Coronary artery (tissue), 2 donors: Measurements from ENCODE around the gene GPR101.
"Not testable (repeated sequence)": the region's sequence is repeated elsewhere in the genome, so short reads cannot be mapped to it uniquely, and the experiment has no call there.

Experiments used
- DNase-seq: peaks from one replicate; pipeline ENCODE4 v3.0.0-alpha.2; 2017; ENCODE audit warnings: low spot score
- H3K27ac ChIP-seq, 2 donors: fragments of 200-600 bp; sonication (generic); one replicate each; pipeline ENCODE4 v1.5.1; 2016 to 2019
- H3K4me3 ChIP-seq: fragments of 200-600 bp; sonication (generic); 2 replicates; pipeline ENCODE4 v1.5.1; 2016; ENCODE audit warnings: mild to moderate bottlenecking, moderate library complexity
- TF ChIP-seq, protein P1 (sequence below): fragments of 200-600 bp; sonication (generic); IDR thresholded peaks from one replicate; pipeline ENCODE4 v1.5.1; 2019; ENCODE audit warnings: antibody characterized with exemption

Gene GPR101

GRCh38 chrX:137028699-137029098 is 5.1 kb downstream of the GPR101 start:
- no peak for DNase-seq
- TF ChIP-seq, protein P1, sequence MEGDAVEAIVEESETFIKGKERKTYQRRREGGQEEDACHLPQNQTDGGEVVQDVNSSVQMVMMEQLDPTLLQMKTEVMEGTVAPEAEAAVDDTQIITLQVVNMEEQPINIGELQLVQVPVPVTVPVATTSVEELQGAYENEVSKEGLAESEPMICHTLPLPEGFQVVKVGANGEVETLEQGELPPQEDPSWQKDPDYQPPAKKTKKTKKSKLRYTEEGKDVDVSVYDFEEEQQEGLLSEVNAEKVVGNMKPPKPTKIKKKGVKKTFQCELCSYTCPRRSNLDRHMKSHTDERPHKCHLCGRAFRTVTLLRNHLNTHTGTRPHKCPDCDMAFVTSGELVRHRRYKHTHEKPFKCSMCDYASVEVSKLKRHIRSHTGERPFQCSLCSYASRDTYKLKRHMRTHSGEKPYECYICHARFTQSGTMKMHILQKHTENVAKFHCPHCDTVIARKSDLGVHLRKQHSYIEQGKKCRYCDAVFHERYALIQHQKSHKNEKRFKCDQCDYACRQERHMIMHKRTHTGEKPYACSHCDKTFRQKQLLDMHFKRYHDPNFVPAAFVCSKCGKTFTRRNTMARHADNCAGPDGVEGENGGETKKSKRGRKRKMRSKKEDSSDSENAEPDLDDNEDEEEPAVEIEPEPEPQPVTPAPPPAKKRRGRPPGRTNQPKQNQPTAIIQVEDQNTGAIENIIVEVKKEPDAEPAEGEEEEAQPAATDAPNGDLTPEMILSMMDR: no peak
- H3K4me3 ChIP-seq: no peak overlapping the region
- no peak overlapping the region for H3K27ac ChIP-seq

DNA sequence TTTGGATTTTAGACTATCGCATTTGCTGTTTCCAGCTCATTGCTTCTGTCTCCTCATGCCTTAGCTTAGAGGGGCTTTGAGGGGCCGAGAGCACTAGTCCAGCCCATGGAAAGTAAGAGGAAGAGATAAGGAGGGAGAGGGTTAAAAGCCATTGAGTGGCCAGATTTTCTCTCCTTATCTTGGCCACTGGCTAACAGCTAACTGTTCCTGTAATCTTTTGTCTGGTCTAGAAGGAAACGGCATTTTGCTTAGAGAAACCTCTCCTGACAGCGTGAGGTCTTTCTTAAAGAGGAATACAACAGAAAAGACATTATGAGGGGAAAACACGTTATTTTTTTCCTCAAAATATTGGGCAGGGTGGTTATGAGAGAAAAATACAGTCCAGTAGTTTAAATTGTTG is 7.9 kb downstream of the GPR101 start:
- H3K27ac ChIP-seq: no peak overlapping the region
- TF ChIP-seq, protein P1: no peak
- no peak overlapping the region for H3K4me3 ChIP-seq
- no peak for DNase-seq

GRCh38 chrX:137000236-137000635 is 33.6 kb downstream of the GPR101 start:
- not testable (repeated sequence) for H3K4me3 ChIP-seq, DNase-seq, H3K27ac ChIP-seq

DNA sequence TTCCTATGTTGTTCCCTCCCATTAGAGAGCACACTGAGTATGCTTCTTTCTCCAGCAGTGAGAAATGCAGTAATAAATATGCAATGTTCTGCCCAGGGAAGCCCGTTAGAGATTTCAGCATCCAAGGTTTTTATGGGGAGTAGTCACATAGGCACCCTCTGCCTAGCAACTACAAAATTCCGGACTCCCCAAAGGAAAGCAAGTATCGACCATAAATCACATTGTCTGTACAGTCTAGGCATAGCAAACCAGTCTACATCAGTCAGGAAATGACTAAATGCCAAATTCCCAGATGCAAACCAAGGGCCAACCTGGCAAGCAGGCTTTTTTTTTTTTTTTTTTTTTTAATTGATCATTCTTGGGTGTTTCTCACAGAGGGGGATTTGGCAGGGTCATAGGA is 34.8 kb downstream of the GPR101 start:
- H3K27ac ChIP-seq: no peak overlapping the region
- no peak for DNase-seq
- TF ChIP-seq, protein P1: no peak
- H3K4me3 ChIP-seq: no peak overlapping the region
